Chondrocyte (in vitro differentiated cells): ENCODE results near the gene GRPEL2. TPM values are rescaled to one million over a fixed set of nuclear protein-coding genes. Genes with fewer than 3 reads are reported as not detected.
A peak's percentile ranks its signal among the peaks of the same experiment; 100 is the strongest.
"Not testable (repeated sequence)": the region's sequence is repeated elsewhere in the genome, so short reads cannot be mapped to it uniquely, and the experiment has no call there.

Experiments
- DNase-seq: peaks from one replicate; pipeline ENCODE4 v3.0.0; 2021; ENCODE audit warnings: mixed read lengths, low spot score
- H3K27ac Mint-ChIP-seq: one replicate; pipeline ENCODE4 v1.8.0; 2021; ENCODE audit warnings: mild to moderate bottlenecking, moderate library complexity, mixed read lengths; ENCODE audit not compliant: unreplicated experiment
- H3K27me3 Mint-ChIP-seq: 2 replicates; pipeline ENCODE4 v1.8.0; 2021; ENCODE audit warnings: low read depth, mixed read lengths
- H3K36me3 Mint-ChIP-seq: 2 replicates; pipeline ENCODE4 v1.8.0; 2021; ENCODE audit warnings: low read depth, mixed read lengths
- H3K4me1 Mint-ChIP-seq: 2 replicates; pipeline ENCODE4 v1.8.0; 2021; ENCODE audit warnings: low read depth, mild to moderate bottlenecking, mixed read lengths
- H3K4me3 Mint-ChIP-seq: one replicate; pipeline ENCODE4 v1.8.0; 2021; ENCODE audit warnings: mild to moderate bottlenecking, moderate library complexity, mixed read lengths; ENCODE audit not compliant: unreplicated experiment
- H3K9me3 Mint-ChIP-seq: 2 replicates; pipeline ENCODE4 v1.8.0; 2021; ENCODE audit warnings: low read depth, mixed read lengths
- CTCF ChIP-seq: fragments of 200-600 bp; sonication (generic); IDR thresholded peaks from 2 replicates; pipeline ENCODE4 v1.5.0; 2021; ENCODE audit warnings: antibody characterized with exemption, mild to moderate bottlenecking, moderate library complexity
- total RNA-seq: library from RNA; stranded (reverse); gene quantifications from 3 replicates; pipeline ENCODE4 v1.2.1, GENCODE V29; 2021

Gene GRPEL2
- total RNA-seq, 1 donor from 2014 or later, result 27.3 TPM

DNA sequence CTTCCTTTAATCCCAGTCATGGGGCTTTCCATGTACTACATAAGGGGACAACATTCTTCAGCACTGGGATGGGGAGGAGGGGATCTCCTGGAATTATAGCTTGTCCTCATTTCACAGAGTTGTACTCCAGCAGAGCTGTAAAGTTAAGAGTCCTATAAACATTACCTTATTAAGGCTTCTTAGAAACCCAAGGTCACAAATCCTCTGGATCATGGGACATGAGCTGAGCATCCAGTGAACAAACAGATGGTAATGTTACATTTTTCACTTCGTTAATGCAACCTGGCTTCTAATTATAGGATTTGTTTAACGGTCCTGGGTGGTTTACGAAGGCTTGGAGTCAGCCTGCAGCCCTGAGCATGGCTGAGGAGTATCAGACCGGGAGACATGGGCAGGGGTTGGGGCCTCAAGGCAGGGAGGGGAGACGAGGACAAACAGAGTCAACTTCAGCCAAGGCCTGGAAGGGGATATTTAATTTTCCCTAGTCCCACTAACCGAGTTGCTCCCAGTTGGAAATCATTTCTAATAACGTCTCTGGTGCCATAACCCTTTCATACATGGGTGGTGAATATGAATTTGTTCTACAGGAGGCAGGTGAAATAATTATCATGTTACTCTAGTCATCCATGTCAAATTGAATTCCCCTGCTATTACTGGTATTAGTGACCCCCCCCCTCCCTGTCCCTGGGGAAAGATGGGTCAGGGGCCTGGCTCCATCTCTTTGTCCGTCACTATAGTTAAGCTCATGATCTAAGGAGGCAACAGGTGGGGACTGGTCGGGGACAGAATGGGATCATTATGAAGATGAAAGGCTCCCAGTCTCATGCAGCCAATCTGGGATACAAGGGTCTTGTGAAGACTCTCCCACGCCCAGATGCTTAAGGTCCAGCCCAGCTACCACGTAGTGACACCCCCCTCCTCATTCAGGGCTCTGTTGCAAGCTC, 44.5 kb downstream of the GRPEL2 start:
- peaks cover 3% of the 10 kb centered on the region for H3K9me3 Mint-ChIP-seq
- no peaks in the 10 kb centered on the region for H3K27me3 Mint-ChIP-seq
- H3K4me1 Mint-ChIP-seq, result peaks cover 48% of the 10 kb centered on the region
- DNase-seq, result no peak
- H3K36me3 Mint-ChIP-seq, result no peaks in the 10 kb centered on the region
- H3K4me3 Mint-ChIP-seq, result no peak overlapping the region
- no peak overlapping the region for H3K27ac Mint-ChIP-seq
- no peak for TF ChIP-seq CTCF

GRCh38 chr5:149391076-149391475, 45.8 kb downstream of the GRPEL2 start:
- H3K4me1 Mint-ChIP-seq, result peaks cover 37% of the 10 kb centered on the region
- not testable (repeated sequence) for H3K27ac Mint-ChIP-seq, H3K9me3 Mint-ChIP-seq, DNase-seq, H3K4me3 Mint-ChIP-seq, H3K36me3 Mint-ChIP-seq, H3K27me3 Mint-ChIP-seq

GRCh38 chr5:149391524-149391923, 46.2 kb downstream of the GRPEL2 start:
- no peak overlapping the region for H3K27ac Mint-ChIP-seq
- H3K9me3 Mint-ChIP-seq, result peaks cover 3% of the 10 kb centered on the region
- TF ChIP-seq CTCF, result no peak
- no peaks in the 10 kb centered on the region for H3K36me3 Mint-ChIP-seq
- no peak overlapping the region for H3K4me3 Mint-ChIP-seq
- H3K4me1 Mint-ChIP-seq, result peaks cover 33% of the 10 kb centered on the region
- DNase-seq, result no peak
- no peaks in the 10 kb centered on the region for H3K27me3 Mint-ChIP-seq

DNA sequence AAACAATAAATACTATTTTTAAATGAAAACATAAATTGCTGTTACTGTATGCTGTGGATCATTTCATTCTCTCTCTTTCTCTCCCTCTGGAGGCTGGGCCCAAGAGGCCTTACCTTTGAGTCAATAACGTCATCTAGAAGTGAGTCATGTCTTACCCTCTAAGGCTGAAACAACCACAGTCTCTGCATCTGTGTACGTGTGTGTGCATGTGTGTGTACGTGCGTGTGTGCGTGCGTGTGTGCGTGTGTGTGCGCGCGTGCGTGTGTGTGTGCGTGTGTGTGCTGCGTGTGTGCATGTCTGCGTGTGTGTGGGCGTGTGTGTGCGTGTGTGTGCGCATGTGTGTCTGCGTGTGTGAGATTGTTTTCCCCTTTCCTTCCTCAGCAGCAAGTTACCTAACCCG, 47.4 kb downstream of the GRPEL2 start:
- Mint-ChIP-seq H3K36me3 (no peaks in the 10 kb centered on the region), H3K27ac (no peak overlapping the region), H3K4me1 (peaks cover 27% of the 10 kb centered on the region), H3K4me3 (no peak overlapping the region), H3K27me3 (no peaks in the 10 kb centered on the region), H3K9me3 (peaks cover 3% of the 10 kb centered on the region)
- no peak for DNase-seq
- TF ChIP-seq CTCF, result no peak

DNA sequence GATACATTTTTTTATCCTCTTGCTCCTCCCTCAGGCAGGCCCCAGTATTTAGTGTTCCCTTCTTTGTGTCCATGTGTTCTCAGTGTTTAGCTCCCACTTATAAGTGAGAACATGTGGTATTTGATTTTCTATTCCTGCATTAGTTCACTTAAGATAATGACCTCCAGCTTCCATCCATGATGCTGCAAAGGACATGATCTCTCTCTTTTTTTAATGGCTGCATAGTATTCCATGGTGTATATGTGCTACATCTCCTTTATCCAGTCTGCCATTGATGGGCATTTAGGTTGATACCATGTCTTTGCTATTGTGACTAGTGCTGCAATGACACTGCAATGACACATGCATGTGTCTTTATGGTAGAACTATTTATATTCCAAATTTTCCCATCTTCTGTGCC, 49.7 kb downstream of the GRPEL2 start:
- H3K27ac Mint-ChIP-seq, H3K9me3 Mint-ChIP-seq, H3K36me3 Mint-ChIP-seq, H3K4me3 Mint-ChIP-seq, H3K27me3 Mint-ChIP-seq, DNase-seq: not testable (repeated sequence)
- H3K4me1 Mint-ChIP-seq, result peaks cover 16% of the 10 kb centered on the region

- H3K36me3 Mint-ChIP-seq, result no peaks in the 10 kb centered on the region
- H3K4me1 Mint-ChIP-seq, result peaks cover 36% of the 10 kb centered on the region
- H3K9me3 Mint-ChIP-seq, result no peaks in the 10 kb centered on the region
- no peak for DNase-seq
- no peaks in the 10 kb centered on the region for H3K27me3 Mint-ChIP-seq
- peak overlapping the region; percentile 55 for H3K27ac Mint-ChIP-seq
- H3K4me3 Mint-ChIP-seq, result no peak overlapping the region
- no peak for TF ChIP-seq CTCF
Measured at GRCh38 chr5:149397530-149397929, 52.2 kb downstream of the GRPEL2 start.

DNA sequence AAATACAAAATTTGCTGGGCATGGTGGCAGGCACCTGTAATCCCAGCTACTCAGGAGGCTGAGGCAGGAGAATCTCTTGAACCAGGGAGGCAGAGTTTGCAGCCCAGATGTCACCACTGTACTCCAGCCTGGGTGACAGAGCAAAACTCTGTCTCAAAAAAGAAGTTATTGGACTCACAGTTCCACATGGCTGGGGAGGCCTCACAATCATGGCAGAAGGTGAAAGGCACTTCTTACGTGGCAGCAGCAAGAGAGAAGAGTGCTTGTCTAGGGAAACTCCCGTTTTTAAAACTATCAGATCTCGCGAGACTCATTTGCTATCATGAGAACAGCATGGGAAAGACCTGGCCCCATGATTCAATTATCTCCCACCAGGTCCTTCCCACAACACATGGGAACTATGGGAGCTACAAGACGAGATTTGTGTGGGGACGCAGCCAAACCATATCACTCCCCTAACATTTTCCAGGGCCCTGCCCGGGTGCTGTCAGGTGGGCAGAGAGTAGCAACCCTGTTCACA, 53.5 kb downstream of the GRPEL2 start:
- H3K27me3 Mint-ChIP-seq, H3K4me3 Mint-ChIP-seq, H3K36me3 Mint-ChIP-seq, DNase-seq, H3K9me3 Mint-ChIP-seq: not testable (repeated sequence)
- Mint-ChIP-seq H3K27ac (peak overlapping the region; percentile 4), H3K4me1 (peaks cover 46% of the 10 kb centered on the region)
